MM.1S (cell line): Measurements from ENCODE around the gene TBX20.

Experiments
- CTCF ChIP-seq: fragments of 300-600 bp; sonication (generic); IDR thresholded peaks from 2 replicates; pipeline ENCODE4 v1.5.1; 2016; ENCODE audit warnings: antibody characterized with exemption, low read length, mixed read lengths
- EZH2 ChIP-seq: fragments of 300-600 bp; sonication (generic); optimal IDR thresholded peaks from 2 replicates; pipeline ENCODE3; 2017; ENCODE audit warnings: low read depth, mild to moderate bottlenecking, antibody characterized with exemption, low read length, mixed read lengths

DNA sequence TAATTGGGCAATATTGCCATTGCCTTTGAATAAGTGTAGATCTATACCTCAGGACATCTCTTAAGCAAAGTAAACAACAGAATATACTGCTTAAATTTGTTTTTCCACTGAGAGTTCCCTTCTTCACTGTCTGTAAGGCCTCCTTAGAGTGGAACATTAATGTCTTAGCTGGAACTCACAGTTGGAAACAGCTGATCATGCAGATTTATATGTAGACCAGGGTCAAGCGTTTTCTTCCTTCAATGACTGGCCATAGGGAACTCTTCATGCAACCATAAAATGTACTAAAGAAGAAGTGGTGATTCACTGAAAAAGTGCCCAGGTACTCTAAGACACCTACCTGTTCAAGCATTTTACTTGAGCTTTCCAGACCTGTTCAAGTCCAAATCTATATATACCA is 18.3 kb upstream of the TBX20 start:
- TF ChIP-seq CTCF: no peak
- TF ChIP-seq EZH2: no peak
